Measurements from ENCODE around the gene CADM2.

- TF ChIP-seq CTCF (IDR thresholded peaks at IDR 0.05) (no peak), POLR2A (IDR thresholded peaks at IDR 0.05) (no peak)
Measured at GRCh38 chr3:85691196-85691595, 732.4 kb downstream of the CADM2 start.

All from adrenal gland (tissue), 5 donors.